Heart left ventricle (tissue), 13 donors: Measurements from ENCODE around the gene PLCL1.

Experiments used
- CTCF ChIP-seq, 12 donors: fragments of 200-600 bp; sonication (generic) in 4 of 12; IDR thresholded peaks; one replicate each; pipeline versions ENCODE4 v1.5.0 to v1.8.0; 2018 to 2022; ENCODE audit warnings: antibody characterized with exemption in 12 of 12, mild to moderate bottlenecking in 5 of 12
- POLR2A ChIP-seq, 2 donors: fragments of 450-650 bp; IDR thresholded peaks; one replicate each; pipeline ENCODE4 v1.6.1; 2017; ENCODE audit warnings: antibody characterized with exemption in 2 of 2, mild to moderate bottlenecking in 2 of 2, moderate library complexity in 2 of 2
- donor health status: ischemic (EF 13 %, LVEDD 7.1; RV severe dilation, severe dysfunction).
- donor health status: DM: no; HTN: yes; CAD: no.
- donor health status: DM: no; HTN: no; CAD: no.
- donor health status: ischemic (EF 25% LVEDD 6.9; RV normal size, moderate dysfunction).
- donor health status: ischemic (EF 25% LVEDD 5.7; RV mildly dilated, moderate dysfunction).
- donor health status: ischemic (EF 35%, LVEDD 5.7; RV mildly dilated, moderate dysfunction).
- donor health status: nonischemic (EF 11% LVEDD 7.7; RV severe dilation, severe dysfunction).
- donor health status: DM: yes; HTN: yes; CAD: no.
- donor health status: PGD.
- donor health status: ischemic (EF 29% LVEDD 5.4; RV normal size, mild dysfunction).
- donor health status: nonischemic (EF 23%, LVEDD 6.1; RV moderate dilation, normal function).

DNA sequence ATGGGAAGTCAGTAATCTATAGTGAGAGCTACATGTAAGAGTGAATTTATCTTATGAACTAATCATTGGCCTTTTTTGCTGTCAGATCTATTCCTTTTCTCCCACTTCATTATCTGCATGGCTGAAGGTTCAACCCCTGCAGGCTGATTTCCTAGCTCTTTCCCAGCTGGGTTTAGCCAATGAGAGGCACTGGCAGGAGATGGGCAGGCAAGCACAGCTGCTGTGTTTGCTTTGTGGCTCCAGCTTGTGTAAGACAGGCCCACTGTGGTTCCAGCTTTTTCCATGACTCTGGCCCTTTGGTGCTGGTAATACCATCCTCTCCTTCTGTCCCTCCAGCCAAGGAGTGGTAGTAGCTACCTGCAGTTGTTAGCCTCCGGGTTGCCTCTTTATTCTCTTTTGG is 248.8 kb downstream of the PLCL1 start:
- no peak for TF ChIP-seq CTCF (IDR thresholded peaks at IDR 0.05)
- TF ChIP-seq POLR2A (IDR thresholded peaks at IDR 0.05), result no peak
